ENCODE results near the gene SSR3. TPM values are rescaled to one million over a fixed set of nuclear protein-coding genes. Genes with fewer than 3 reads are reported as not detected.

Gene SSR3
- total and polyA plus RNA-seq, 2 of the 13 experiments (the other 11 are each of a cell fraction or from before 2014, with no cell fraction given), result 229 to 325 TPM

DNA sequence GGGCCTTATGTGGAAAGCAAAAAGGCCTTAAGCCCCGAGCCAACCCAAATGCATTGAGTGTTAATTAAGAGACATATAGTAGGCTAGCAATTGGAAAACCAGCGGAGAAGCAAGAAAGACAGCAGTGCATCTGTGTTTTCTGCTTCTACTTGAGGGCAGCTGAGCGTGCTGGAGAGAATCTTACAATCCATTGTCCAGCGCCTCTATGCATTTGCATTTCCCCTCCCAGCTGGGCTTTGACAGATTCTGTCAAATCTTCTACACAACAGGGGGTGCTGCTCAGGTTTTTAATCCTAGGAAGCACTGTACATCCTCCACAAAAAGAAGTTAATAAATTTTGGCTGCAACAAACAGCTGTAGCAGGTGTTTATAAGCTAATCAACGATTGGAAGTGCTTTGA, 23.9 kb downstream of the SSR3 start:
- DNase-seq (ENCODE audit: low spot score) (no peak), FAIRE-seq (no peak), ATAC-seq (no peak)
- Histone ChIP-seq H3K79me2 (ENCODE audit: insufficient read depth, low read length) (no peaks in the 10 kb centered on the region), H3K4me3 (replicated peaks in 1 of 3; ENCODE audit: insufficient read depth in 1 of 3, low read depth in 2 of 3, low read length in 3 of 3) (no peak overlapping the region), H3K36me3 (replicated peaks in 1 of 2; ENCODE audit: control insufficient read depth in 1 of 2, insufficient read depth in 2 of 2, low read length in 2 of 2) (no peaks in the 10 kb centered on the region), H2AFZ (ENCODE audit: low read length) (no peak overlapping the region), H4K20me1 (ENCODE audit: insufficient read depth, low read length) (no peaks in the 10 kb centered on the region), H3K27ac (ENCODE audit: extremely low read length, insufficient read depth, low read length) (no peak overlapping the region), H3K27me3 (ENCODE audit: control insufficient read depth in 1 of 2, insufficient read depth in 2 of 2, low read length in 2 of 2) (no peaks in the 10 kb centered on the region), H3K4me2 (ENCODE audit: low read depth, low read length) (no peak overlapping the region), H3K9ac (ENCODE audit: insufficient read depth, low read depth, low read length) (no peak overlapping the region), H3K9me3 (ENCODE audit: low read length) (no peaks in the 10 kb centered on the region), H3K4me1 (ENCODE audit: insufficient read depth, low read length) (peaks cover 33% of the 10 kb centered on the region)
- in situ Hi-C loops (cut with HindIII; ENCODE audit: extremely low pct_ligation_motif_present, low pct_unique_long_range_greater_than_20kb), result no loop called here
- intact Hi-C loops (cut with micrococcal nuclease; ENCODE audit: unreplicated experiment), result no loop called here
- ChIA-PET CTCF (ENCODE audit: low intra/inter-chr PET ratio, low total read pairs) (no interaction called here), POLR2A (no interaction called here)
- WGBS (ENCODE audit: low lambda C conversion rate), result 91% methylated on average over 5 of the region's 5 CpGs
- no TSS peak for BruUV-seq (replicated peaks)
- TF ChIP-seq MIER3 (CRISPR knock-in tag; IDR thresholded peaks at IDR 0.05; ENCODE audit: borderline replicate concordance) (no peak), PHF8 (CRISPR knock-in tag; IDR thresholded peaks at IDR 0.05) (no peak), IRX3 (CRISPR knock-in tag; IDR thresholded peaks at IDR 0.05; ENCODE audit: borderline replicate concordance, low read depth) (no peak), ZNF569 (CRISPR knock-in tag; IDR thresholded peaks at IDR 0.05; ENCODE audit: borderline replicate concordance) (no peak), SMAD9 (CRISPR knock-in tag; IDR thresholded peaks at IDR 0.05) (no peak), HNRNPH1 (optimal IDR thresholded peaks at IDR 0.05; ENCODE audit: low read depth, low read length) (no peak), IKZF4 (CRISPR knock-in tag; IDR thresholded peaks at IDR 0.05; ENCODE audit: borderline replicate concordance, low read depth, not compliant biosample characterization) (no peak), REPIN1 (CRISPR knock-in tag; IDR thresholded peaks at IDR 0.05; ENCODE audit: borderline replicate concordance, low read depth) (no peak), XRCC5 (optimal IDR thresholded peaks at IDR 0.05; ENCODE audit: low read length) (no peak), CCAR2 (optimal IDR thresholded peaks at IDR 0.05; ENCODE audit: low read depth, low read length) (no peak), ZNF577 (CRISPR knock-in tag; IDR thresholded peaks at IDR 0.05; ENCODE audit: borderline replicate concordance, low read depth) (no peak), MATR3 (CRISPR knock-in tag; IDR thresholded peaks at IDR 0.05) (no peak), SRSF9 (IDR thresholded peaks at IDR 0.05; ENCODE audit: borderline replicate concordance, insufficient read depth, low read depth, low read length, poor library complexity, severe bottlenecking) (no peak)
- TF ChIP-seq, protein P1, sequence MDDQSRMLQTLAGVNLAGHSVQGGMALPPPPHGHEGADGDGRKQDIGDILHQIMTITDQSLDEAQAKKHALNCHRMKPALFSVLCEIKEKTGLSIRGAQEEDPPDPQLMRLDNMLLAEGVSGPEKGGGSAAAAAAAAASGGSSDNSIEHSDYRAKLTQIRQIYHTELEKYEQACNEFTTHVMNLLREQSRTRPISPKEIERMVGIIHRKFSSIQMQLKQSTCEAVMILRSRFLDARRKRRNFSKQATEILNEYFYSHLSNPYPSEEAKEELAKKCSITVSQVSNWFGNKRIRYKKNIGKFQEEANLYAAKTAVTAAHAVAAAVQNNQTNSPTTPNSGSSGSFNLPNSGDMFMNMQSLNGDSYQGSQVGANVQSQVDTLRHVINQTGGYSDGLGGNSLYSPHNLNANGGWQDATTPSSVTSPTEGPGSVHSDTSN (CRISPR knock-in tag; IDR thresholded peaks at IDR 0.05; ENCODE audit: borderline replicate concordance), result no peak
- TF ChIP-seq, protein P2, sequence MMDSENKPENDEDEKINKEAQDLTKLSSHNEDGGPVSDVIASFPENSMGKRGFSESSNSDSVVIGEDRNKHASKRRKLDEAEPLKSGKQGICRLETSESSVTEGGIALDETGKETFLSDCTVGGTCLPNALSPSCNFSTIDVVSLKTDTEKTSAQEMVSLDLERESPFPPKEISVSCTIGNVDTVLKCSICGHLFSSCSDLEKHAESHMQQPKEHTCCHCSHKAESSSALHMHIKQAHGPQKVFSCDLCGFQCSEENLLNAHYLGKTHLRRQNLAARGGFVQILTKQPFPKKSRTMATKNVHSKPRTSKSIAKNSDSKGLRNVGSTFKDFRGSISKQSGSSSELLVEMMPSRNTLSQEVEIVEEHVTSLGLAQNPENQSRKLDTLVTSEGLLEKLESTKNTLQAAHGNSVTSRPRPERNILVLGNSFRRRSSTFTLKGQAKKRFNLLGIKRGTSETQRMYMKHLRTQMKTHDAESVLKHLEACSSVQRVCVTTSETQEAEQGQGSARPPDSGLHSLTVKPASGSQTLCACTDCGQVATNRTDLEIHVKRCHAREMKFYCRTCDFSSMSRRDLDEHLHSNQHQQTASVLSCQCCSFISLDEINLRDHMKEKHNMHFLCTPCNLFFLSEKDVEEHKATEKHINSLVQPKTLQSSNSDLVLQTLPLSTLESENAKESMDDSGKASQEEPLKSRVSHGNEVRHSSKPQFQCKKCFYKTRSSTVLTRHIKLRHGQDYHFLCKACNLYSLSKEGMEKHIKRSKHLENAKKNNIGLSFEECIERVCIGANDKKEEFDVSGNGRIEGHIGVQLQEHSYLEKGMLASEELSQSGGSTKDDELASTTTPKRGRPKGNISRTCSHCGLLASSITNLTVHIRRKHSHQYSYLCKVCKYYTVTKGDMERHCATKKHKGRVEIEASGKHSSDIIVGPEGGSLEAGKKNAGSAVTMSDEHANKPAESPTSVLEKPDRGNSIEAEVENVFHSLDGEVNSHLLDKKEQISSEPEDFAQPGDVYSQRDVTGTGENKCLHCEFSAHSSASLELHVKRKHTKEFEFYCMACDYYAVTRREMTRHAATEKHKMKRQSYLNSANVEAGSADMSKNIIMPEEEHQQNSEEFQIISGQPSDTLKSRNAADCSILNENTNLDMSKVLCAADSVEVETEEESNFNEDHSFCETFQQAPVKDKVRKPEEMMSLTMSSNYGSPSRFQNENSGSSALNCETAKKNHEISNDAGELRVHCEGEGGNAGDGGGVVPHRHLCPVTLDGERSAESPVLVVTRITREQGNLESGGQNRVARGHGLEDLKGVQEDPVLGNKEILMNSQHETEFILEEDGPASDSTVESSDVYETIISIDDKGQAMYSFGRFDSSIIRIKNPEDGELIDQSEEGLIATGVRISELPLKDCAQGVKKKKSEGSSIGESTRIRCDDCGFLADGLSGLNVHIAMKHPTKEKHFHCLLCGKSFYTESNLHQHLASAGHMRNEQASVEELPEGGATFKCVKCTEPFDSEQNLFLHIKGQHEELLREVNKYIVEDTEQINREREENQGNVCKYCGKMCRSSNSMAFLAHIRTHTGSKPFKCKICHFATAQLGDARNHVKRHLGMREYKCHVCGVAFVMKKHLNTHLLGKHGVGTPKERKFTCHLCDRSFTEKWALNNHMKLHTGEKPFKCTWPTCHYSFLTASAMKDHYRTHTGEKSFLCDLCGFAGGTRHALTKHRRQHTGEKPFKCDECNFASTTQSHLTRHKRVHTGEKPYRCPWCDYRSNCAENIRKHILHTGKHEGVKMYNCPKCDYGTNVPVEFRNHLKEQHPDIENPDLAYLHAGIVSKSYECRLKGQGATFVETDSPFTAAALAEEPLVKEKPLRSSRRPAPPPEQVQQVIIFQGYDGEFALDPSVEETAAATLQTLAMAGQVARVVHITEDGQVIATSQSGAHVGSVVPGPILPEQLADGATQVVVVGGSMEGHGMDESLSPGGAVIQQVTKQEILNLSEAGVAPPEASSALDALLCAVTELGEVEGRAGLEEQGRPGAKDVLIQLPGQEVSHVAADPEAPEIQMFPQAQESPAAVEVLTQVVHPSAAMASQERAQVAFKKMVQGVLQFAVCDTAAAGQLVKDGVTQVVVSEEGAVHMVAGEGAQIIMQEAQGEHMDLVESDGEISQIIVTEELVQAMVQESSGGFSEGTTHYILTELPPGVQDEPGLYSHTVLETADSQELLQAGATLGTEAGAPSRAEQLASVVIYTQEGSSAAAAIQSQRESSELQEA (CRISPR knock-in tag; IDR thresholded peaks at IDR 0.05; ENCODE audit: not compliant biosample characterization), result no peak
